AG04449 (cell line): Measurements from ENCODE around the gene PDZRN4.
"Not testable (repeated sequence)": the region's sequence is repeated elsewhere in the genome, so short reads cannot be mapped to it uniquely, and the experiment has no call there.

Experiments
- CTCF ChIA-PET: fragments of 350-600 bp; formaldehyde crosslinking; extraction: SDS; loops from one replicate; lab custom pipeline; 2021; ENCODE audit warnings: antibody characterized with exemption; lab: Yijun Ruan, JAX
- POLR2A ChIA-PET: fragments of 400-600, 350-600 bp; formaldehyde crosslinking; extraction: SDS; loops from one replicate; lab custom pipeline; 2020; ENCODE audit warnings: antibody characterized with exemption, inconsistent platforms; lab: Yijun Ruan, JAX
- DNase-seq: peaks from one replicate; pipeline ENCODE4 v3.0.0-alpha.2; 2010; ENCODE audit warnings: low read depth, low spot score
- H3K4me3 ChIP-seq: 2 replicates; pipeline ENCODE4 v1.5.1; 2011; ENCODE audit warnings: low read depth, mild to moderate bottlenecking, control low read depth, low read length
- TF ChIP-seq, protein P1 (sequence below): IDR thresholded peaks from one replicate; pipeline ENCODE4 v1.5.1; 2011; ENCODE audit warnings: mild to moderate bottlenecking, moderate library complexity, low read length, control low read depth, inconsistent platforms; ENCODE audit not compliant: insufficient read depth; ENCODE audit errors: missing control alignments

The PDZRN4 gene

GRCh38 chr12:41537522-41537921 is 349.4 kb downstream of the PDZRN4 start:
- ChIA-PET POLR2A (no interaction called here), CTCF (no interaction called here)
- DNase-seq, result no peak
- TF ChIP-seq, protein P1, sequence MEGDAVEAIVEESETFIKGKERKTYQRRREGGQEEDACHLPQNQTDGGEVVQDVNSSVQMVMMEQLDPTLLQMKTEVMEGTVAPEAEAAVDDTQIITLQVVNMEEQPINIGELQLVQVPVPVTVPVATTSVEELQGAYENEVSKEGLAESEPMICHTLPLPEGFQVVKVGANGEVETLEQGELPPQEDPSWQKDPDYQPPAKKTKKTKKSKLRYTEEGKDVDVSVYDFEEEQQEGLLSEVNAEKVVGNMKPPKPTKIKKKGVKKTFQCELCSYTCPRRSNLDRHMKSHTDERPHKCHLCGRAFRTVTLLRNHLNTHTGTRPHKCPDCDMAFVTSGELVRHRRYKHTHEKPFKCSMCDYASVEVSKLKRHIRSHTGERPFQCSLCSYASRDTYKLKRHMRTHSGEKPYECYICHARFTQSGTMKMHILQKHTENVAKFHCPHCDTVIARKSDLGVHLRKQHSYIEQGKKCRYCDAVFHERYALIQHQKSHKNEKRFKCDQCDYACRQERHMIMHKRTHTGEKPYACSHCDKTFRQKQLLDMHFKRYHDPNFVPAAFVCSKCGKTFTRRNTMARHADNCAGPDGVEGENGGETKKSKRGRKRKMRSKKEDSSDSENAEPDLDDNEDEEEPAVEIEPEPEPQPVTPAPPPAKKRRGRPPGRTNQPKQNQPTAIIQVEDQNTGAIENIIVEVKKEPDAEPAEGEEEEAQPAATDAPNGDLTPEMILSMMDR, result no peak
- H3K4me3 ChIP-seq, result no peak overlapping the region

DNA sequence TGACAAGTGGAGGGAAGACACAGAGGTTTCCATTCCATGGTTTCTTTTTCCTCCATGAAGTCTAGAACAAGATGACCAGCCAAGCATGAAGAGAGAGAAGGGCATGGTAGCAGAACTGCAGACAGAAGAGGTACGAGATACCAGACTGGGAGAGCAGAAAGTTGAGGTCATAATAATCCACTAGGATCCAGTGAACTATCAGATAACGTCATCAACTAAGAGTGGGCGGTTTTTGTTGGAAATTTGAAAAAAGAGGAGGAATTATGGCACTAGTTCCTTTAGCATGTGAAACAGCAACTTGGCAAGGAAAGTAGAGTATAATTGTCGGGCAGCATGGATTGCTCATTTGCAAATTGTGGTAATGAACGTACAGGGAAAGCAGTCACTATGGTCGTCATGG is 357.6 kb downstream of the PDZRN4 start:
- POLR2A ChIA-PET, result no interaction called here
- DNase-seq, result no peak
- no peak overlapping the region for H3K4me3 ChIP-seq
- TF ChIP-seq, protein P1, result no peak
- CTCF ChIA-PET, result no interaction called here

- POLR2A ChIA-PET, CTCF ChIA-PET, DNase-seq, H3K4me3 ChIP-seq: not testable (repeated sequence)
Measured at GRCh38 chr12:41547071-41547470, 359.0 kb downstream of the PDZRN4 start.

DNA sequence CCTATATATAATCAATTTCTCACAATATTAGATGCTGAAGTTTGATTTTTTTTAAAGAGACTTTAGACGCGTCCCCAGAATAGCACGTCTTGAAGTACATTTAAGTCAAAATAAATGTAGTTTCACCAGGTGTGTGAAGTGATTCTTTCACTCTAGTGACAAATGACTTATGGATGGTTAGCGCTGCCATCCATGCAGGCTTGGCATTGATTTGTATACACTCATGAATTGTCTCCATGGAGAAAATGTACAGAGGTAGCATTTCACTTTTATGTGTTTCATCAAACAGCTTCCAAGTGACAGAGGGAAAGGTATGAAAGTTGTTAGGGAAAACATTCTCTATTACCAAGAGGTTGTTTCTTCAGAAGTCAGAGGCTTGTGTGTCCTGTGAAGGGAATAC is 360.8 kb downstream of the PDZRN4 start:
- no peak for DNase-seq
- POLR2A ChIA-PET, result no interaction called here
- no peak overlapping the region for H3K4me3 ChIP-seq
- TF ChIP-seq, protein P1, result no peak
- CTCF ChIA-PET, result no interaction called here

GRCh38 chr12:41552588-41552987 is 364.5 kb downstream of the PDZRN4 start:
- DNase-seq, result no peak
- ChIA-PET POLR2A (no interaction called here), CTCF (no interaction called here)
- no peak overlapping the region for H3K4me3 ChIP-seq
- TF ChIP-seq, protein P1, result no peak

GRCh38 chr12:41556176-41556575 is 368.1 kb downstream of the PDZRN4 start:
- POLR2A ChIA-PET, result no interaction called here
- TF ChIP-seq, protein P1, result no peak
- CTCF ChIA-PET, result no interaction called here

GRCh38 chr12:41557344-41557743 is 369.2 kb downstream of the PDZRN4 start:
- TF ChIP-seq, protein P1, result no peak
- H3K4me3 ChIP-seq, result no peak overlapping the region
- DNase-seq, result no peak
- ChIA-PET CTCF (no interaction called here), POLR2A (no interaction called here)

More at GRCh38 chr12:41556176-41556575, 368.1 kb downstream of the PDZRN4 start:
- no peak overlapping the region for H3K4me3 ChIP-seq
- no peak for DNase-seq
